HFFc6 (cell line): Measurements from ENCODE around the gene PDS5B. TPM values are rescaled to one million over a fixed set of nuclear protein-coding genes. Genes with fewer than 3 reads are reported as not detected.
"Not testable (repeated sequence)": the region's sequence is repeated elsewhere in the genome, so short reads cannot be mapped to it uniquely, and the experiment has no call there.

Experiments used
- DNase-seq: peaks from one replicate; pipeline ENCODE4 v3.0.0-alpha.2; 2018
- H3K27ac Mint-ChIP-seq: 2 replicates; pipeline ENCODE4 v1.8.0; 2020; ENCODE audit warnings: mild to moderate bottlenecking, mixed read lengths
- H3K27me3 Mint-ChIP-seq: 2 replicates; pipeline ENCODE4 v1.8.0; 2021; ENCODE audit warnings: mild to moderate bottlenecking, moderate library complexity, mixed read lengths; ENCODE audit not compliant: insufficient read depth
- H3K36me3 Mint-ChIP-seq: 2 replicates; pipeline ENCODE4 v1.8.0; 2021; ENCODE audit warnings: low read depth, mixed read lengths
- H3K4me1 Mint-ChIP-seq: 2 replicates; pipeline ENCODE4 v1.8.0; 2020; ENCODE audit warnings: low read depth, mixed read lengths
- H3K4me3 Mint-ChIP-seq: 2 replicates; pipeline ENCODE4 v1.8.0; 2020; ENCODE audit warnings: mild to moderate bottlenecking, moderate library complexity, mixed read lengths
- H3K9me3 Mint-ChIP-seq: 2 replicates; pipeline ENCODE4 v1.8.0; 2020; ENCODE audit warnings: mild to moderate bottlenecking, mixed read lengths
- total RNA-seq, 6 experiments: library from RNA; stranded (reverse); fragmentation: NEBNext Ultra II Directional; extraction: Animal tissue kit (Norgen Biotek cat#: 25700); gene quantifications; 2 replicates in 1 of 6; 3 replicates in 5 of 6; pipeline ENCODE4 v1.2.3, GENCODE V29; 2021
- TF ChIP-seq, protein P1 (sequence below): fragments of 200-600 bp; sonication (generic); IDR thresholded peaks from 2 replicates; pipeline ENCODE4 v1.5.0; 2021; ENCODE audit warnings: antibody characterized with exemption, mild to moderate bottlenecking

The PDS5B gene
- total RNA-seq, 6 experiments from 2014 or later: 21.0 to 28.9 (median 24.6) TPM

DNA sequence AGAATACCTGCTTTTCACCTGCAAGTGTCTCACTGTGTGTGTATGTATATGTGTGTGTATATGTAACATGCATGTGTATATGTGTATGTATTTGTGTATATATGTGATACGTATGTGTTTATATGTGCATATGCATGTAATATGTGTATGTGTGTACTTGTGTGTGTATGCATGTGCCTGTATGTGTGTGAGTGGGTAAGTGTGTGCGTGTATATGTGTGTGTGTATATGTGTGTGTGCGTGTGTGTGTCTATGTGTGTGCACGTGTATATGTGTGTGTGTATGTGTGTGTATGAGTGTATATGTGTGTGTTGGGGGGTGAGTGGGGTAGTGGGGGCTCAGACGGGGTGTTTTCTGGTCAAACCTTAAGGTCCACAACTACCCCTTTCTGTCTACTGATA, 237.3 kb downstream of the PDS5B start:
- no peaks in the 10 kb centered on the region for H3K9me3 Mint-ChIP-seq
- TF ChIP-seq, protein P1, sequence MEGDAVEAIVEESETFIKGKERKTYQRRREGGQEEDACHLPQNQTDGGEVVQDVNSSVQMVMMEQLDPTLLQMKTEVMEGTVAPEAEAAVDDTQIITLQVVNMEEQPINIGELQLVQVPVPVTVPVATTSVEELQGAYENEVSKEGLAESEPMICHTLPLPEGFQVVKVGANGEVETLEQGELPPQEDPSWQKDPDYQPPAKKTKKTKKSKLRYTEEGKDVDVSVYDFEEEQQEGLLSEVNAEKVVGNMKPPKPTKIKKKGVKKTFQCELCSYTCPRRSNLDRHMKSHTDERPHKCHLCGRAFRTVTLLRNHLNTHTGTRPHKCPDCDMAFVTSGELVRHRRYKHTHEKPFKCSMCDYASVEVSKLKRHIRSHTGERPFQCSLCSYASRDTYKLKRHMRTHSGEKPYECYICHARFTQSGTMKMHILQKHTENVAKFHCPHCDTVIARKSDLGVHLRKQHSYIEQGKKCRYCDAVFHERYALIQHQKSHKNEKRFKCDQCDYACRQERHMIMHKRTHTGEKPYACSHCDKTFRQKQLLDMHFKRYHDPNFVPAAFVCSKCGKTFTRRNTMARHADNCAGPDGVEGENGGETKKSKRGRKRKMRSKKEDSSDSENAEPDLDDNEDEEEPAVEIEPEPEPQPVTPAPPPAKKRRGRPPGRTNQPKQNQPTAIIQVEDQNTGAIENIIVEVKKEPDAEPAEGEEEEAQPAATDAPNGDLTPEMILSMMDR: no peak
- H3K4me3 Mint-ChIP-seq: peak overlapping the region; percentile 21; the same call in 1 of the 2 replicates
- no peaks in the 10 kb centered on the region for H3K27me3 Mint-ChIP-seq
- H3K4me1 Mint-ChIP-seq: peaks cover 30% of the 10 kb centered on the region
- peak overlapping the region; percentile 77 for H3K27ac Mint-ChIP-seq
- H3K36me3 Mint-ChIP-seq: no peaks in the 10 kb centered on the region
- DNase-seq: no peak

DNA sequence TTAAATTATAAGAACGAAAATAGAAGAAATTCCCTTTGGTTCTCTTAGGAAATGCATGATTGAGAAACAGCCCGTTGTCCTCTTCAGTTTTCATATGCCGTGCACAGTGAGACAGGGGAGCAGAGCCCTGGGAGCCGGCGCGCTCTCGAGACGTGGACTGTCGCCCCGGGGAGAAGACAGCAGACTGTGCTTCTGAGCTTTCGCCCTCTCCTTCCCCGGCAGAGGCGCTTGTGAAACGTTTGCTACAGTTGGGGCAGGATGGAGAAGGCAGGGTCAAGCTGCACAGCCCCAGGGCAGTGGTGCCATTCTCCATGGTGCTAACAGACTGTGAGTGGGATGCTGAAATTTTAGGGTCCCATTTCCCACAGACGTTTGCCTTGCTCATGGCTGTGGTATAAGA, 237.8 kb downstream of the PDS5B start:
- no peak for DNase-seq
- TF ChIP-seq, protein P1: no peak
- peak overlapping the region; percentile 62 for H3K4me3 Mint-ChIP-seq

GRCh38 chr13:32824675-32825074, 238.4 kb downstream of the PDS5B start:
- DNase-seq: peak; percentile 88
- Mint-ChIP-seq H3K4me3 (peak overlapping the region; percentile 62), H3K27me3 (no peaks in the 10 kb centered on the region), H3K4me1 (peaks cover 41% of the 10 kb centered on the region), H3K27ac (peak overlapping the region; percentile 77), H3K36me3 (no peaks in the 10 kb centered on the region), H3K9me3 (no peaks in the 10 kb centered on the region)
- TF ChIP-seq, protein P1: no peak

More for the DNA sequence above, 237.8 kb downstream of the PDS5B start:
- Mint-ChIP-seq H3K27me3 (no peaks in the 10 kb centered on the region), H3K36me3 (no peaks in the 10 kb centered on the region), H3K9me3 (no peaks in the 10 kb centered on the region), H3K27ac (peak overlapping the region; percentile 77), H3K4me1 (peaks cover 34% of the 10 kb centered on the region)

DNA sequence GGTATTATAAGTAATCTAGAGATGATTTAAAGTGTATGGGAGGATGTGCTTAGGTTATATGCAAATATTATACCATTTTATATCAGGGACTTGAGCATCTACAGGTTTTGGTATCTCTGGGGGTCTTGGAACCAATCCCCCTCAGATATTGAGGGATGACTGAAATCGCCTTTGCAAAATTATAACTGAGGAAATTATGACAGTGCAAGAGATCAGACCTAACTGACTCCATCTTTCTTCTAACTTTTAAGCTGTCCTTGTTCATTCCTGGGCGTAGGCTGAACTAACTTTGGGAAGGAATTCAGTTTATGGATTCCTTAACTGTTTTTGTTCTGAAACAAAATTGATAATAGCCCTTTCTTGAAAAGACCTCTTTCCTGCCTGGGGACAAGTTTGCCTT, 239.2 kb downstream of the PDS5B start:
- TF ChIP-seq, protein P1: no peak
- no peak overlapping the region for H3K4me3 Mint-ChIP-seq
- H3K27me3 Mint-ChIP-seq: no peaks in the 10 kb centered on the region
- no peak for DNase-seq
- H3K27ac Mint-ChIP-seq: peak overlapping the region; percentile 5; the same call in 1 of the 2 replicates
- H3K36me3 Mint-ChIP-seq: no peaks in the 10 kb centered on the region
- peaks cover 49% of the 10 kb centered on the region for H3K4me1 Mint-ChIP-seq
- no peaks in the 10 kb centered on the region for H3K9me3 Mint-ChIP-seq

DNA sequence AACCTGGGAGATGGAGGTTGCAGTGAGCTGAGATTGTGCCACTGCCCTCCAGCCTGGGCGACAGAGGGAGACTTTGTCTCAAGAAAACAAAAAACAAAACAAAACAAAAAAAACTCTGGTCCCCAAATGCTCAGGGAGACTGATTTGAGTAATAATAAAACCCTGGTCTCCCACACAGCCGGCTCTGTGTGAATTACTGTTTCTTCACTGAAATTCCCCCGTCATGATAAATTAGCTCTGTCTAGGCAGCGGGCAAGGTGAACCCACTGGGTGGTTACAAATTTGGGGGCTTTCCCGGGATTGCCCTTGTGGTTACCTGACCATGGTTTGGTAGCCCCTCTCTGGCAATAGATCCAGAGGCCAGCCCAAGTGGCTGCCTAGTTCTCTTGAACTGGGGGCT, 240.1 kb downstream of the PDS5B start:
- H3K4me1 Mint-ChIP-seq: peaks cover 52% of the 10 kb centered on the region
- H3K36me3 Mint-ChIP-seq, H3K27me3 Mint-ChIP-seq, DNase-seq, H3K9me3 Mint-ChIP-seq, H3K27ac Mint-ChIP-seq, H3K4me3 Mint-ChIP-seq: not testable (repeated sequence)

Other genes starting within 250 kb of the PDS5B start
- gene N4BP2L1, start 158.3 kb upstream of the PDS5B start, total RNA-seq: under 1 TPM; 0.08 to 0.60 (median 0.33) TPM
- gene N4BP2L2, start 47.7 kb upstream of the PDS5B start, total RNA-seq: 10 to 100 TPM; 44.7 to 57.9 (median 50.4) TPM